Natural killer cell (primary cell): Measurements from ENCODE around the gene RHCG. TPM values are rescaled to one million over a fixed set of nuclear protein-coding genes. Genes with fewer than 3 reads are reported as not detected.

Source experiments
- ATAC-seq, 3 donors: fragments of 150-1000 bp in 2 of 3; fragments of 200-7000 bp in 1 of 3; cut with Tn5 transposase; 1 replicate in 1 of 3; 2 replicates in 2 of 3; pipeline ENCODE4 v1.10.0; 2021; ENCODE audit warnings: mild to moderate bottlenecking in 2 of 3, moderate library complexity in 2 of 3
- DNase-seq, 2 donors: peaks; one replicate each; pipeline versions ENCODE4 v3.0.0 to v3.0.0-alpha.2; 2013 to 2021; ENCODE audit warnings: mixed read lengths in 1 of 2
- H3K27ac ChIP-seq: one replicate; pipeline ENCODE4 v1.5.1; 2013; ENCODE audit warnings: mild to moderate bottlenecking, low read length
- H3K27me3 ChIP-seq: one replicate; pipeline ENCODE4 v1.6.1; 2013; ENCODE audit warnings: low read length; ENCODE audit not compliant: control insufficient read depth, insufficient read depth
- H3K36me3 ChIP-seq: one replicate; pipeline ENCODE4 v1.6.1; 2013; ENCODE audit warnings: low read length; ENCODE audit not compliant: control insufficient read depth, insufficient read depth
- H3K4me1 ChIP-seq: one replicate; pipeline ENCODE4 v1.6.1; 2013; ENCODE audit warnings: low read length; ENCODE audit not compliant: control insufficient read depth, insufficient read depth
- H3K4me3 ChIP-seq: one replicate; pipeline ENCODE4 v1.5.1; 2013; ENCODE audit warnings: low read length
- H3K9me3 ChIP-seq: one replicate; pipeline ENCODE4 v1.6.1; 2013; ENCODE audit warnings: low read length; ENCODE audit not compliant: control insufficient read depth, insufficient read depth
- H3K27ac Mint-ChIP-seq, 2 donors: one replicate each; pipeline ENCODE4 v1.8.0; 2022; ENCODE audit warnings: mild to moderate bottlenecking in 2 of 2, mixed read lengths in 2 of 2, moderate library complexity in 1 of 2
- H3K27me3 Mint-ChIP-seq, 2 donors: one replicate each; pipeline ENCODE4 v1.8.0; 2022; ENCODE audit warnings: low read depth in 2 of 2, mixed read lengths in 2 of 2
- H3K36me3 Mint-ChIP-seq: one replicate; pipeline ENCODE4 v1.8.0; 2022; ENCODE audit warnings: mixed read lengths
- H3K4me1 Mint-ChIP-seq, 2 donors: one replicate each; pipeline ENCODE4 v1.8.0; 2022; ENCODE audit warnings: mixed read lengths in 2 of 2
- H3K4me3 Mint-ChIP-seq: one replicate; pipeline ENCODE4 v1.8.0; 2022; ENCODE audit warnings: mild to moderate bottlenecking, moderate library complexity, mixed read lengths
- H3K9me3 Mint-ChIP-seq, 2 donors: one replicate each; pipeline ENCODE4 v1.8.0; 2022; ENCODE audit warnings: mixed read lengths in 2 of 2
- WGBS: methylation state at CpG from one replicate; pipeline ENCODE4 v1.1.7; 2013; ENCODE audit warnings: missing lambda C conversion rate; ENCODE audit not compliant: insufficient coverage; 5-methylcytosine and 5-hydroxymethylcytosine counted together
- intact Hi-C: fragments of 100-400 bp; cut with micrococcal nuclease; formaldehyde crosslinking; loops from one replicate; pipeline ENCODE4 v1.14.2; 2022
- total RNA-seq, 4 donors: library from RNA; stranded (reverse); fragments of 120-200 nt in 1 of 4; gene quantifications; one replicate each; pipeline versions ENCODE4 v1.2.3 to v1.2.4, GENCODE V29; 2013 to 2022
- TF ChIP-seq, protein P1 (sequence below): fragments of 200-600 bp; IDR thresholded peaks from one replicate; pipeline ENCODE4 v1.8.0; 2022; ENCODE audit warnings: antibody characterized with exemption

Gene RHCG
- total RNA-seq, 3 donors from 2014 or later (not counting 1 experiment from before 2014, with no cell fraction given), result not detected

DNA sequence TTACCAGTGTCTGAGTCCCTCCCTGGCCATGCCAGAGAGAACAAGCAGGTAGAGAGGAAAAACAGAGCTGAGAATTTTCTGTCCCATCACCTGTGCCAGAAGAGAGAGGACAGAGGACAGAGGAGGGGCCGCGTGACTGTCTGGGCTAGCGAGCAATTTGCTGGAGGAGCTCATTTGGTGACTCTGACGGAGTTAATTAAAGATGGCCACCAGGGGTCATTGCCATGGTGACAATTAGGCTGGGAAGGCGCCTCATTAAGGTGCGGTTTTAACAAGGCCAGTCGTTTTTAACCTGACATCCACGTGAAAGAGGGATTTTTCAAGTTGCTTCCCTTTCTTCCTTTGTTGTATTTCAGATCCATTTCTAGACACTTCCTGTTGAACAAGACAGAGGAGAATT lies 72.4 kb downstream of the RHCG start:
- Histone ChIP-seq H3K27me3 (peaks cover 5% of the 10 kb centered on the region), H3K4me3 (no peak overlapping the region), H3K36me3 (no peaks in the 10 kb centered on the region), H3K27ac (no peak overlapping the region), H3K4me1 (no peaks in the 10 kb centered on the region), H3K9me3 (no peaks in the 10 kb centered on the region)
- no peaks in the 10 kb centered on the region for H3K9me3 Mint-ChIP-seq
- no peak overlapping the region for H3K4me3 Mint-ChIP-seq
- no peaks in the 10 kb centered on the region for H3K36me3 Mint-ChIP-seq
- H3K27ac Mint-ChIP-seq, result no peak overlapping the region
- no peak for DNase-seq
- no peaks in the 10 kb centered on the region for H3K4me1 Mint-ChIP-seq
- H3K27me3 Mint-ChIP-seq, result peaks cover 31 to 34% of the 10 kb centered on the region in 2 donors
- intact Hi-C loops, result no loop called here
- 59% methylated on average over 8 of the region's 8 CpGs for WGBS
- TF ChIP-seq, protein P1, sequence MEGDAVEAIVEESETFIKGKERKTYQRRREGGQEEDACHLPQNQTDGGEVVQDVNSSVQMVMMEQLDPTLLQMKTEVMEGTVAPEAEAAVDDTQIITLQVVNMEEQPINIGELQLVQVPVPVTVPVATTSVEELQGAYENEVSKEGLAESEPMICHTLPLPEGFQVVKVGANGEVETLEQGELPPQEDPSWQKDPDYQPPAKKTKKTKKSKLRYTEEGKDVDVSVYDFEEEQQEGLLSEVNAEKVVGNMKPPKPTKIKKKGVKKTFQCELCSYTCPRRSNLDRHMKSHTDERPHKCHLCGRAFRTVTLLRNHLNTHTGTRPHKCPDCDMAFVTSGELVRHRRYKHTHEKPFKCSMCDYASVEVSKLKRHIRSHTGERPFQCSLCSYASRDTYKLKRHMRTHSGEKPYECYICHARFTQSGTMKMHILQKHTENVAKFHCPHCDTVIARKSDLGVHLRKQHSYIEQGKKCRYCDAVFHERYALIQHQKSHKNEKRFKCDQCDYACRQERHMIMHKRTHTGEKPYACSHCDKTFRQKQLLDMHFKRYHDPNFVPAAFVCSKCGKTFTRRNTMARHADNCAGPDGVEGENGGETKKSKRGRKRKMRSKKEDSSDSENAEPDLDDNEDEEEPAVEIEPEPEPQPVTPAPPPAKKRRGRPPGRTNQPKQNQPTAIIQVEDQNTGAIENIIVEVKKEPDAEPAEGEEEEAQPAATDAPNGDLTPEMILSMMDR, result no peak
- no peak for ATAC-seq

Other genes with a start within 250 kb of the RHCG start
- 100 to 1,000 TPM; 205 to 253 (median 238) TPM for gene POLG, start 161.8 kb downstream of the RHCG start, total RNA-seq
- under 1 TPM; 0.13 to 0.59 (median 0.14) TPM for gene TICRR, start 78.9 kb upstream of the RHCG start, total RNA-seq
- gene KIF7, start 158.9 kb upstream of the RHCG start, total RNA-seq, result 1 to 10 TPM in 2 of 3 donors, under 1 TPM in 1; 0.93 to 3.6 (median 1.6) TPM
- under 1 TPM; 0.40 to 0.75 (median 0.66) TPM for gene PLIN1, start 182.8 kb upstream of the RHCG start, total RNA-seq
- gene PEX11A, start 194.2 kb upstream of the RHCG start, total RNA-seq, result 1 to 10 TPM; 2.0 to 3.1 (median 3.1) TPM
- under 1 TPM in 2 of 3 donors, not detected in 1; 0.25 to 0.38 TPM for gene WDR93, start 194.2 kb upstream of the RHCG start, total RNA-seq